ENCODE results near the gene KHSRP.

DNA sequence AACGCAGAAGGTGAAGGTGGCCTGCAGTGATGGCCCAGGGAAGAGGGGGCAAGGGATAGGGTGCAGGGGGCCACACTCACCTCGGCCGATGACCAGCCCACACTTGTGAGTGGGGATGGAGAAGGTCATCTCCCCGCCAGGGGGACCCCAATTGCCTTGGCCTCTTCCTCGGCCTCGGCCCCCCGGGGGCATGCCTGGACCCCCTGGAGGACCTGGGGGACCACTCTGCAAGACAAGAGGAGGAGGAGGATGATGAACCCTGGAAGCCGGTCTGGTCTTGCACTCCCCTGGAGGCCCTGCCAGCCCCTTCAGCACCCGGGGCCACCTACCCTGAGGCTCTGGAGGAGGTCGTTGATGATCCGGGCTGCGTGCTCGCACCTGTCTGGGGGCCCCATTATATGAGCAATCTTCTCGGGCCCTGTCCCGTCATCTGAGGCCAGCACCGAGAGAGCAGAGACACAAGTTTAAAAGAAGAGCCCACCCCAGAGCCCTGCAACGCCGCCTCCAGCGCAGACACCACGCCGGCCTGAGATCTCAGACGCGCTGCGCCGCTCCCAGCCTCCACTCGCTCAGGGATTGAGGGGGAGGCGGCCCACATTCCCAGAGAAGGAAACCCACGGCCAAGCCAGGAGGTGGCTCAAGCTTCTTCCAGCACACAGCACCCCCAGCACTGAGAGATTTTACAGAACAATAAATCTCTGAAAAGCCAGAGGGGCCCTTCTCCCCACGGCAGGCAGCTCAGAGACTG is 7.8 kb downstream of the KHSRP start:
- TF ChIP-seq CTCF (conservative IDR thresholded peaks at IDR 0.05; ENCODE audit: low read depth, low read length): no peak
- no peak for TF ChIP-seq EZH2 (IDR thresholded peaks at IDR 0.05; ENCODE audit: borderline replicate concordance, low read depth, low read length, poor library complexity, severe bottlenecking)

Data from A673 (cell line).